Gastrocnemius medialis (tissue), 4 donors: Measurements from ENCODE around the gene ADAMTS19. TPM values are rescaled to one million over a fixed set of nuclear protein-coding genes. Genes with fewer than 3 reads are reported as not detected.

Experiments
- ATAC-seq, 2 donors: fragments of 150-250 bp; one replicate each; pipeline ENCODE4 v1.9.1; 2016
- DNase-seq, 2 donors: peaks; one replicate each; pipeline ENCODE4 v3.0.0-alpha.2; 2019
- H3K27ac ChIP-seq, 4 donors: fragments of 200-600 bp; sonication (generic); 1 replicate in 1 of 4; 2 replicates in 3 of 4; pipeline ENCODE4 v1.5.1; 2016 to 2018; ENCODE audit warnings: mild to moderate bottlenecking in 2 of 4, moderate library complexity in 1 of 4
- H3K27me3 ChIP-seq, 3 donors: fragments of 200-600 bp; sonication (generic) in 2 of 3; 1 replicate in 1 of 3; 2 replicates in 2 of 3; pipeline versions ENCODE4 v1.5.1 to v1.6.0; 2016 to 2019; ENCODE audit warnings: mild to moderate bottlenecking in 1 of 3, moderate library complexity in 1 of 3
- H3K36me3 ChIP-seq, 2 donors: fragments of 200-600 bp; sonication (generic) in 1 of 2; one replicate each; pipeline ENCODE4 v1.5.1; 2017 to 2018
- H3K4me1 ChIP-seq, 2 donors: fragments of 200-600 bp; sonication (generic) in 1 of 2; one replicate each; pipeline ENCODE4 v1.5.1; 2016 to 2017; ENCODE audit warnings: mild to moderate bottlenecking in 2 of 2
- H3K4me3 ChIP-seq, 4 donors: fragments of 200-600 bp; sonication (generic) in 3 of 4; 1 replicate in 1 of 4; 2 replicates in 3 of 4; pipeline ENCODE4 v1.5.1; 2016 to 2019; ENCODE audit warnings: mild to moderate bottlenecking in 2 of 4
- H3K9me3 ChIP-seq, 3 donors: fragments of 200-600 bp; sonication (generic) in 2 of 3; 1 replicate in 1 of 3; 2 replicates in 2 of 3; pipeline ENCODE4 v1.5.1; 2016 to 2019
- CTCF ChIP-seq, 5 experiments: fragments of 450-650 bp in 3 of 5; fragments of 200-600 bp in 2 of 5; sonication (generic) in 2 of 5; IDR thresholded peaks in 4 of 5; conservative IDR thresholded peaks in 1 of 5; 1 replicate in 4 of 5; 2 replicates in 1 of 5; pipeline ENCODE4 v1.5.1; 2016 to 2019; ENCODE audit warnings: antibody characterized with exemption in 5 of 5, mild to moderate bottlenecking in 3 of 5, moderate library complexity in 3 of 5
- POLR2A ChIP-seq, 2 donors: fragments of 450-650 bp; IDR thresholded peaks; one replicate each; pipeline ENCODE4 v1.6.1; 2017; ENCODE audit warnings: antibody characterized with exemption in 2 of 2, mild to moderate bottlenecking in 2 of 2, moderate library complexity in 2 of 2
- in situ Hi-C, 4 donors: fragments of 200-750 bp; cut with MboI; loops; one replicate each; pipeline versions ENCODE4 v1.15.0 to v1.8.0; 2017; ENCODE audit warnings: low sequenced_read_pairs in 4 of 4
- intact Hi-C: fragments of 100-400 bp; cut with DNase I; formaldehyde crosslinking; loops from one replicate; pipeline ENCODE4 v1.15.1; 2023; ENCODE audit warnings: low total_unique reads
- total RNA-seq, 4 donors: library from RNA; depleted of rRNA; stranded (reverse); fragments of >200 nt; gene quantifications; one replicate each; pipeline versions ENCODE4 v1.1.0 to v1.2.3, GENCODE V29; 2016

The ADAMTS19 gene
- total RNA-seq, 4 donors from 2014 or later, result 0.36 to 2.4 (median 0.80) TPM

GRCh38 chr5:129771058-129771838 lies 311.1 kb downstream of the ADAMTS19 start:
- H3K9me3 ChIP-seq, result no peaks in the 10 kb centered on the region
- H3K4me1 ChIP-seq, result no peaks in the 10 kb centered on the region
- ATAC-seq, result peak in 1 of 2 donors; percentile 61
- in situ Hi-C loops, result loop anchor here (10.0 to 25.0 kb wide), 5 partner anchors 359 to 1559 kb away; no protein-coding TSS in a partner anchor
- DNase-seq, result no peak
- H3K4me3 ChIP-seq, result no peak overlapping the region
- H3K27ac ChIP-seq, result no peak overlapping the region
- intact Hi-C loops, result loop anchor here (1.0 to 2.0 kb wide), 2 partner anchors 81 to 1340 kb away; no protein-coding TSS in a partner anchor
- H3K27me3 ChIP-seq, result no peaks in the 10 kb centered on the region
- H3K36me3 ChIP-seq, result no peaks in the 10 kb centered on the region
- TF ChIP-seq POLR2A (IDR thresholded peaks at IDR 0.05), result no peak
- peak in 4 of 5 experiments; percentile 13 to 73 (median 54) for TF ChIP-seq CTCF (IDR thresholded peaks at IDR 0.05 in 4 of 5, conservative IDR thresholded peaks at IDR 0.05 in 1 of 5)

- in situ Hi-C loops, result loop anchor here (10.0 to 25.0 kb wide), 5 partner anchors 361 to 1561 kb away; no protein-coding TSS in a partner anchor
- H3K27ac ChIP-seq, result no peak overlapping the region
- no peaks in the 10 kb centered on the region for H3K9me3 ChIP-seq
- TF ChIP-seq CTCF (IDR thresholded peaks at IDR 0.05 in 4 of 5, conservative IDR thresholded peaks at IDR 0.05 in 1 of 5) (no peak), POLR2A (IDR thresholded peaks at IDR 0.05) (no peak)
- no peaks in the 10 kb centered on the region for H3K27me3 ChIP-seq
- H3K4me3 ChIP-seq, result no peak overlapping the region
- ATAC-seq (no peak), DNase-seq (no peak)
- no peaks in the 10 kb centered on the region for H3K4me1 ChIP-seq
- intact Hi-C loops, result no loop called here
- no peaks in the 10 kb centered on the region for H3K36me3 ChIP-seq
Observed at GRCh38 chr5:129773376-129773775, 313.3 kb downstream of the ADAMTS19 start.

GRCh38 chr5:129781594-129781993 lies 321.5 kb downstream of the ADAMTS19 start:
- Histone ChIP-seq H3K4me3 (no peak overlapping the region), H3K27me3 (no peaks in the 10 kb centered on the region), H3K4me1 (no peaks in the 10 kb centered on the region), H3K27ac (no peak overlapping the region), H3K9me3 (no peaks in the 10 kb centered on the region), H3K36me3 (no peaks in the 10 kb centered on the region)
- intact Hi-C loops (no loop called here), in situ Hi-C loops (no loop called here)
- DNase-seq (no peak), ATAC-seq (no peak)
- TF ChIP-seq CTCF (IDR thresholded peaks at IDR 0.05 in 4 of 5, conservative IDR thresholded peaks at IDR 0.05 in 1 of 5) (no peak), POLR2A (IDR thresholded peaks at IDR 0.05) (no peak)
